SK-N-SH (cell line): ENCODE measurements around the gene OR10C1. TPM values are rescaled to one million over a fixed set of nuclear protein-coding genes. Genes with fewer than 3 reads are reported as not detected.
"Not testable (repeated sequence)": the region's sequence is repeated elsewhere in the genome, so short reads cannot be mapped to it uniquely, and the experiment has no call there.

Experiments used
- CTCF ChIA-PET: fragments of 300-600, 350-600 bp; formaldehyde crosslinking; extraction: SDS; loops from one replicate; lab custom pipeline; 2021; lab: Yijun Ruan, JAX
- POLR2A ChIA-PET: fragments of 350-600 bp; sonication (Branson Sonifier 250); formaldehyde crosslinking; extraction: SDS; loops from one replicate; lab custom pipeline; 2020; ENCODE audit warnings: antibody characterized with exemption, inconsistent platforms; lab: Yijun Ruan, JAX
- DNase-seq: peaks from one replicate; pipeline ENCODE4 v3.0.0; 2012
- H2AFZ ChIP-seq: fragments of 200-600 bp; sonication (generic); 2 replicates; pipeline ENCODE4 v1.8.1; 2016; ENCODE audit warnings: antibody characterized with exemption, mild to moderate bottlenecking, low read depth
- H3F3A ChIP-seq: fragments of 200-600 bp; sonication (generic); replicated peaks from 2 replicates; pipeline ENCODE3; 2016; ENCODE audit warnings: antibody characterized with exemption, mild to moderate bottlenecking; ENCODE audit not compliant: insufficient read depth
- H3K27ac ChIP-seq, 2 experiments: fragments of 200-500 bp in 1 of 2; fragments of 200-600 bp in 1 of 2; sonication (Bioruptor generic) in 1 of 2; sonication (generic), shearing (Covaris generic) in 1 of 2; 2 replicates each; pipeline versions ENCODE4 v1.5.1 to v1.6.1; 2014 to 2016; ENCODE audit warnings: low read depth in 2 of 2, inconsistent platforms in 1 of 2, low read length in 1 of 2, mild to moderate bottlenecking in 1 of 2, mixed read lengths in 1 of 2
- H3K27me3 ChIP-seq: fragments of 200-600 bp; sonication (generic), shearing (Covaris generic); 2 replicates; pipeline ENCODE4 v1.6.1; 2016; ENCODE audit warnings: mixed run types; ENCODE audit not compliant: insufficient read depth
- H3K36me3 ChIP-seq, 2 experiments: fragments of 200-500 bp in 1 of 2; fragments of 200-600 bp in 1 of 2; sonication (Bioruptor generic) in 1 of 2; sonication (generic) in 1 of 2; replicated peaks in 1 of 2; 2 replicates each; pipeline versions ENCODE3 to v1.5.1; 2014 to 2016; ENCODE audit warnings: low read length in 1 of 2, mild to moderate bottlenecking in 1 of 2; ENCODE audit not compliant: insufficient read depth in 2 of 2, control insufficient read depth in 1 of 2
- H3K4me1 ChIP-seq, 2 experiments: fragments of 200-500 bp in 1 of 2; fragments of 200-600 bp in 1 of 2; sonication (Bioruptor generic) in 1 of 2; sonication (generic), shearing (Covaris generic) in 1 of 2; 2 replicates each; pipeline versions ENCODE4 v1.5.1 to v1.6.1; 2014 to 2016; ENCODE audit warnings: low read depth in 1 of 2, low read length in 1 of 2, mixed run types in 1 of 2; ENCODE audit not compliant: insufficient read depth in 2 of 2, control insufficient read depth in 1 of 2
- H3K4me2 ChIP-seq: fragments of 200-600 bp; sonication (generic), shearing (Covaris generic); 2 replicates; pipeline ENCODE4 v1.6.1; 2017; ENCODE audit warnings: mixed run types
- H3K4me3 ChIP-seq, 2 experiments: fragments of 200-500 bp in 1 of 2; fragments of 200-600 bp in 1 of 2; sonication (Bioruptor generic) in 1 of 2; sonication (generic), shearing (Covaris generic) in 1 of 2; 2 replicates each; pipeline versions ENCODE4 v1.5.1 to v1.8.1; 2014 to 2016; ENCODE audit warnings: low read depth in 2 of 2, inconsistent platforms in 1 of 2, low read length in 1 of 2, mild to moderate bottlenecking in 1 of 2, mixed read lengths in 1 of 2, moderate library complexity in 1 of 2
- H3K79me2 ChIP-seq: fragments of 200-600 bp; sonication (generic); 2 replicates; pipeline ENCODE4 v1.8.1; 2017; ENCODE audit warnings: mild to moderate bottlenecking; ENCODE audit not compliant: insufficient read depth
- H3K9ac ChIP-seq: fragments of 200-600 bp; sonication (generic); 2 replicates; pipeline ENCODE4 v1.6.1; 2017; ENCODE audit warnings: mixed run types
- H3K9me2 ChIP-seq: fragments of 200-600 bp; sonication (generic); 2 replicates; pipeline ENCODE4 v1.6.1; 2017; ENCODE audit warnings: mixed run types
- H3K9me3 ChIP-seq: fragments of 200-600 bp; sonication (generic); 2 replicates; pipeline ENCODE4 v1.6.1; 2017; ENCODE audit warnings: mixed run types, mild to moderate bottlenecking, moderate library complexity
- H4K20me1 ChIP-seq: fragments of 200-600 bp; sonication (generic); 2 replicates; pipeline ENCODE4 v1.6.1; 2017; ENCODE audit warnings: mild to moderate bottlenecking, mixed run types; ENCODE audit not compliant: insufficient read depth
- CHD2 ChIP-seq: fragments of 150-350 bp; IDR thresholded peaks from 2 replicates; pipeline ENCODE4 v1.6.1; 2018; ENCODE audit warnings: low read length; ENCODE audit not compliant: partially characterized antibody
- ELF1 ChIP-seq: IDR thresholded peaks from 2 replicates; pipeline ENCODE4 v1.4.0; 2012
- FOSL2 ChIP-seq: IDR thresholded peaks from 2 replicates; pipeline ENCODE4 v1.4.0; 2012; ENCODE audit warnings: low read depth, mild to moderate bottlenecking, moderate library complexity, borderline replicate concordance
- GABPA ChIP-seq: IDR thresholded peaks from 2 replicates; pipeline ENCODE4 v1.4.0; 2012; ENCODE audit warnings: low read depth, mild to moderate bottlenecking
- MXI1 ChIP-seq: IDR thresholded peaks from 2 replicates; pipeline ENCODE4 v1.6.1; 2012; ENCODE audit warnings: mild to moderate bottlenecking, low read depth, low read length, improper control_type of control experiment
- NFIC ChIP-seq: IDR thresholded peaks from 2 replicates; pipeline ENCODE4 v1.4.0; 2012; ENCODE audit warnings: borderline replicate concordance
- POLR2AphosphoS5 ChIP-seq: IDR thresholded peaks from 2 replicates; pipeline ENCODE4 v1.6.1; 2012; ENCODE audit warnings: low read depth, low read length
- RAD21 ChIP-seq: IDR thresholded peaks from 2 replicates; pipeline ENCODE4 v1.6.1; 2012; ENCODE audit warnings: mild to moderate bottlenecking, low read length
- RFX5 ChIP-seq: IDR thresholded peaks from 2 replicates; pipeline ENCODE4 v1.6.1; 2012; ENCODE audit warnings: mild to moderate bottlenecking, improper control_type of control experiment, low read length
- RXRA ChIP-seq: IDR thresholded peaks from 2 replicates; pipeline ENCODE4 v1.4.0; 2012; ENCODE audit warnings: low read depth, mild to moderate bottlenecking, borderline replicate concordance
- SIN3A ChIP-seq: IDR thresholded peaks from 2 replicates; pipeline ENCODE4 v1.6.1; 2012; ENCODE audit warnings: low read depth, mild to moderate bottlenecking, low read length, moderate library complexity, borderline replicate concordance
- SMC3 ChIP-seq: IDR thresholded peaks from 2 replicates; pipeline ENCODE4 v1.6.1; 2012; ENCODE audit warnings: low read depth, low read length, improper control_type of control experiment
- TAF1 ChIP-seq: IDR thresholded peaks from 2 replicates; pipeline ENCODE4 v1.6.1; 2012; ENCODE audit warnings: low read depth, mild to moderate bottlenecking, low read length, moderate library complexity, borderline replicate concordance
- TEAD4 ChIP-seq: IDR thresholded peaks from 2 replicates; pipeline ENCODE4 v1.4.0; 2012; ENCODE audit warnings: mild to moderate bottlenecking, borderline replicate concordance; ENCODE audit not compliant: insufficient read depth
- YY1 ChIP-seq: IDR thresholded peaks from 2 replicates; pipeline ENCODE4 v1.4.0; 2012; ENCODE audit warnings: low read depth, mild to moderate bottlenecking
- whole genome bisulfite sequencing: methylation state at CpG from one replicate; pipeline ENCODE4 v1.1.6; 2017; ENCODE audit warnings: low lambda C conversion rate; 5-methylcytosine and 5-hydroxymethylcytosine counted together
- polyA plus RNA-seq, 3 experiments: library from polyadenylated mRNA; depleted of rRNA; stranded (reverse); fragments of >200 nt; gene quantifications; 2 replicates each; pipeline ENCODE4 v1.2.3, GENCODE V29; 2012
- TF ChIP-seq, protein P1 (sequence below): fragments of 200-600 bp; sonication (generic); IDR thresholded peaks from 2 replicates; pipeline ENCODE4 v1.6.1; 2017; ENCODE audit warnings: antibody characterized with exemption, mild to moderate bottlenecking, moderate library complexity
- TF ChIP-seq, protein P2 (sequence below): IDR thresholded peaks from 2 replicates; pipeline ENCODE4 v1.4.0; 2012; ENCODE audit warnings: low read depth, borderline replicate concordance
- TF ChIP-seq, protein P3 (sequence below): IDR thresholded peaks from 2 replicates; pipeline ENCODE4; 2012

OR10C1 gene
- polyA plus RNA-seq, 1 of the 3 experiments (the other 2 are of a cell fraction), result not detected

DNA sequence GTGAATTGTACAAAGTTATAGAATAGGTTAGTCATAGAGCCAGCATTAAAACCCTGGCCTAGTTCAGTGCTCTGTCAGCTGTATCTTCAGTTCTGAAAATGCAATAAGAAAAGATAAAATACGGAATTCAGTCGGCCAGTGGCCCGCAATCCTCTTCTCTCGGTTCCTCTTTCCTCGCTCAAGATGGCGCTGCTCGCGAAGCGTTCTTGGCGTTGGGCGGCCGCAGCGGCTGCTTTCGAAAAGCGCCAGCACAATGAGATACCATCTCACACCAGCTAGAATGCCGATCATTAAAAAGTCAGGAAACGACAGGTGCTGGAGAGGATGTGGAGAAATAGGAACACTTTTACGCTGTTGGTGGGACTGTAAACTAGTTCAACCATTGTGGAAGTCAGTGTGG lies 2.4 kb upstream of the OR10C1 start:
- 8% methylated on average over 18 of the region's 18 CpGs for WGBS
- H3K9me3 ChIP-seq, H3F3A ChIP-seq, H3K79me2 ChIP-seq, DNase-seq, H2AFZ ChIP-seq, H3K27ac ChIP-seq, H4K20me1 ChIP-seq, H3K9me2 ChIP-seq, H3K9ac ChIP-seq, H3K36me3 ChIP-seq, H3K4me1 ChIP-seq, H3K4me3 ChIP-seq, POLR2A ChIA-PET: not testable (repeated sequence)
- CTCF ChIA-PET, result interaction anchor here (1.5 kb wide), 1 partner anchor 8 kb away, joined by 4 read pairs; no protein-coding TSS in a partner anchor
- Histone ChIP-seq H3K4me2 (0 out of 2 replicates have a peak overlapping the region, but pooled peaks have one; percentile 7), H3K27me3 (peaks cover 38% of the 10 kb centered on the region)
- TF ChIP-seq RAD21 (peak; percentile 26; the same call in 1 of the 2 replicates), SMC3 (peak; percentile 6; the same call in 1 of the 2 replicates)
- TF ChIP-seq, protein P1, sequence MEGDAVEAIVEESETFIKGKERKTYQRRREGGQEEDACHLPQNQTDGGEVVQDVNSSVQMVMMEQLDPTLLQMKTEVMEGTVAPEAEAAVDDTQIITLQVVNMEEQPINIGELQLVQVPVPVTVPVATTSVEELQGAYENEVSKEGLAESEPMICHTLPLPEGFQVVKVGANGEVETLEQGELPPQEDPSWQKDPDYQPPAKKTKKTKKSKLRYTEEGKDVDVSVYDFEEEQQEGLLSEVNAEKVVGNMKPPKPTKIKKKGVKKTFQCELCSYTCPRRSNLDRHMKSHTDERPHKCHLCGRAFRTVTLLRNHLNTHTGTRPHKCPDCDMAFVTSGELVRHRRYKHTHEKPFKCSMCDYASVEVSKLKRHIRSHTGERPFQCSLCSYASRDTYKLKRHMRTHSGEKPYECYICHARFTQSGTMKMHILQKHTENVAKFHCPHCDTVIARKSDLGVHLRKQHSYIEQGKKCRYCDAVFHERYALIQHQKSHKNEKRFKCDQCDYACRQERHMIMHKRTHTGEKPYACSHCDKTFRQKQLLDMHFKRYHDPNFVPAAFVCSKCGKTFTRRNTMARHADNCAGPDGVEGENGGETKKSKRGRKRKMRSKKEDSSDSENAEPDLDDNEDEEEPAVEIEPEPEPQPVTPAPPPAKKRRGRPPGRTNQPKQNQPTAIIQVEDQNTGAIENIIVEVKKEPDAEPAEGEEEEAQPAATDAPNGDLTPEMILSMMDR, result peak; percentile 59

DNA sequence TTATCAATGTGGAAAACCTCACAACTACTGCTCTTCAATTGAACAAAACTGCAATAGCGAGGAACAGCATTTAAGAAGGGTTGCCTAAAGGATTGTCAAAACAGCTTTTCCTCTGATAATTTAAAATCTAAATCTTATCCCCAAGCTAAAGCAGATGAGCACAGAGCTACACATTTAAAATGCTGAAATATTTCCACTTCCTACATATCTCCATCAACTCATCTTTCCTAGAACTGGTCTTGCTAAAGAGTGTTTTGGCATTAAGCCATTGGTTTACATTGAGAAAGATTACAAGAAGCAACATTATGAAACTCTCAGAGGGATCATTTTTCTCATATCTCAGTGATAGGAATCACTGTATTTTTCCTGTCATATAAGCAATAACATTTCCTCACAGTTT lies 3.6 kb downstream of the OR10C1 start:
- no peak overlapping the region for H3K27ac ChIP-seq
- H3K4me3 ChIP-seq, result no peak overlapping the region
- peaks cover 2% of the 10 kb centered on the region for H3F3A ChIP-seq
- H3K9me3 ChIP-seq, result no peaks in the 10 kb centered on the region
- no peaks in the 10 kb centered on the region for H4K20me1 ChIP-seq
- no peak overlapping the region for H3K9ac ChIP-seq
- H3K4me1 ChIP-seq, result no peaks in the 10 kb centered on the region; a peak in 1 of 4 replicates
- H3K79me2 ChIP-seq, result no peaks in the 10 kb centered on the region
- peaks cover 16% of the 10 kb centered on the region; the same call in 1 of the 2 replicates for H3K27me3 ChIP-seq
- ChIA-PET CTCF (no interaction called here), POLR2A (no interaction called here)
- H3K9me2 ChIP-seq, result no peaks in the 10 kb centered on the region
- 0% methylated on average over 1 of the region's 1 CpG for WGBS
- H3K36me3 ChIP-seq, result no peaks in the 10 kb centered on the region
- no peak for TF ChIP-seq RFX5
- no peak for TF ChIP-seq NFIC
- TF ChIP-seq YY1, result no peak
- TF ChIP-seq POLR2AphosphoS5, result no peak
- no peak for TF ChIP-seq SIN3A
- no peak for TF ChIP-seq TAF1
- no peak for TF ChIP-seq RXRA
- TF ChIP-seq MXI1, result no peak
- TF ChIP-seq, protein P2, sequence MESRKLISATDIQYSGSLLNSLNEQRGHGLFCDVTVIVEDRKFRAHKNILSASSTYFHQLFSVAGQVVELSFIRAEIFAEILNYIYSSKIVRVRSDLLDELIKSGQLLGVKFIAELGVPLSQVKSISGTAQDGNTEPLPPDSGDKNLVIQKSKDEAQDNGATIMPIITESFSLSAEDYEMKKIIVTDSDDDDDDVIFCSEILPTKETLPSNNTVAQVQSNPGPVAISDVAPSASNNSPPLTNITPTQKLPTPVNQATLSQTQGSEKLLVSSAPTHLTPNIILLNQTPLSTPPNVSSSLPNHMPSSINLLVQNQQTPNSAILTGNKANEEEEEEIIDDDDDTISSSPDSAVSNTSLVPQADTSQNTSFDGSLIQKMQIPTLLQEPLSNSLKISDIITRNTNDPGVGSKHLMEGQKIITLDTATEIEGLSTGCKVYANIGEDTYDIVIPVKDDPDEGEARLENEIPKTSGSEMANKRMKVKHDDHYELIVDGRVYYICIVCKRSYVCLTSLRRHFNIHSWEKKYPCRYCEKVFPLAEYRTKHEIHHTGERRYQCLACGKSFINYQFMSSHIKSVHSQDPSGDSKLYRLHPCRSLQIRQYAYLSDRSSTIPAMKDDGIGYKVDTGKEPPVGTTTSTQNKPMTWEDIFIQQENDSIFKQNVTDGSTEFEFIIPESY, result no peak
- TF ChIP-seq TEAD4, result no peak
- TF ChIP-seq, protein P1, result no peak
- TF ChIP-seq, protein P3, sequence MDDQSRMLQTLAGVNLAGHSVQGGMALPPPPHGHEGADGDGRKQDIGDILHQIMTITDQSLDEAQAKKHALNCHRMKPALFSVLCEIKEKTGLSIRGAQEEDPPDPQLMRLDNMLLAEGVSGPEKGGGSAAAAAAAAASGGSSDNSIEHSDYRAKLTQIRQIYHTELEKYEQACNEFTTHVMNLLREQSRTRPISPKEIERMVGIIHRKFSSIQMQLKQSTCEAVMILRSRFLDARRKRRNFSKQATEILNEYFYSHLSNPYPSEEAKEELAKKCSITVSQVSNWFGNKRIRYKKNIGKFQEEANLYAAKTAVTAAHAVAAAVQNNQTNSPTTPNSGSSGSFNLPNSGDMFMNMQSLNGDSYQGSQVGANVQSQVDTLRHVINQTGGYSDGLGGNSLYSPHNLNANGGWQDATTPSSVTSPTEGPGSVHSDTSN, result no peak
- TF ChIP-seq GABPA, result no peak
- TF ChIP-seq ELF1, result no peak
- TF ChIP-seq CHD2, result no peak
- no peak for TF ChIP-seq FOSL2
- DNase-seq, result no peak
- H2AFZ ChIP-seq, result no peak overlapping the region
- H3K4me2 ChIP-seq, result no peak overlapping the region

DNA sequence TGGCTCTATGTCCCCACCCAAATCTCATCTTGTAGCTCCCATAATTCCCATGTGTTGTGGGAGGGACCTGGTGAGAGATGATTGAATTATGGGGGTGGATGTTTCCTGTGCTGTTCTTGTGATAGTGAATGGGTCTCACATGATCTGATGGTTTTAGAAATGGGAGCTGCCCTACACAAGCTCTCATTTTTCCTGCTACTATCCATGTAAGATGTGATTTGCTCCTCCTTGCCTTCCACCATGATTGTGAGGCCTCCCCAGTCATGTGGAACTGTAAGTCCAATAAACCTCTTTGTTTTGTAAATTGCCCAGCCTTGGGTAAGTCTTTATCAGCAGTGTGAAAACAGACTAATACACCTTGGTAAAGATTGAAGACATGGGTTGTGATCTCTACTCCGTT lies 4.9 kb downstream of the OR10C1 start:
- 0% methylated on average over 1 of the region's 1 CpG for WGBS

More for the DNA sequence above, 4.9 kb downstream of the OR10C1 start:
- H3K4me1 ChIP-seq, H4K20me1 ChIP-seq, H3K9ac ChIP-seq, H3K36me3 ChIP-seq, H3K4me2 ChIP-seq, H2AFZ ChIP-seq, H3K9me2 ChIP-seq, H3F3A ChIP-seq, H3K27ac ChIP-seq, H3K79me2 ChIP-seq, DNase-seq, H3K4me3 ChIP-seq, H3K9me3 ChIP-seq, POLR2A ChIA-PET: not testable (repeated sequence)
- CTCF ChIA-PET, result interaction anchor here (1.2 kb wide), 1 partner anchor 8 kb away, joined by 4 read pairs; no protein-coding TSS in a partner anchor
- peaks cover 12% of the 10 kb centered on the region; the same call in 1 of the 2 replicates for H3K27me3 ChIP-seq
